HG02678 (cell line): Measurements from ENCODE around the gene NTNG2.

Experiments
- ATAC-seq: cut with Tn5 transposase; IDR thresholded peaks from one replicate; pipeline ENCODE4 v1.9.1; 2021; ENCODE audit warnings: mild to moderate bottlenecking, moderate library complexity; ENCODE audit not compliant: unreplicated experiment

NTNG2 gene

GRCh38 chr9:132169672-132170392, 8.0 kb downstream of the NTNG2 start:
- ATAC-seq, result no peak

DNA sequence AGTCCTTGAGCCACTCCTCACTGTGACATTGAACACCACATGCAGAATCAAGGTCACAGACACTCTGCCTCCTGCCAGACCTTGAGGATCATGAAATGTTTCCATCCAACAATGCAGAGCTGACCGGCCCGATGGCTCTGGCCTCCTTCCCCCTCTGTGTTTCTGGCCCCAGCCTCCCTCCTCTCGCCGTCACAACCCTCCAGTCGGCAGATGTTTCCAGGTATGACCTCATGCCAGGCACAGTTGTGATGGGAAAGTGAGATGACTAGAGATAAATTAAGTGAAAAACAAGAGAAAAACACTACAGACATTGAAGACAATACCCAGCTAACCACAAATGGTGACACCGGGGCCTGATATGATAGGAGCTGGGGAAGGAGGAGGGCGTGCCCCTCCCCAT, 9.8 kb downstream of the NTNG2 start:
- no peak for ATAC-seq

- ATAC-seq, result no peak
Measured at GRCh38 chr9:132172185-132172584, 10.3 kb downstream of the NTNG2 start.

DNA sequence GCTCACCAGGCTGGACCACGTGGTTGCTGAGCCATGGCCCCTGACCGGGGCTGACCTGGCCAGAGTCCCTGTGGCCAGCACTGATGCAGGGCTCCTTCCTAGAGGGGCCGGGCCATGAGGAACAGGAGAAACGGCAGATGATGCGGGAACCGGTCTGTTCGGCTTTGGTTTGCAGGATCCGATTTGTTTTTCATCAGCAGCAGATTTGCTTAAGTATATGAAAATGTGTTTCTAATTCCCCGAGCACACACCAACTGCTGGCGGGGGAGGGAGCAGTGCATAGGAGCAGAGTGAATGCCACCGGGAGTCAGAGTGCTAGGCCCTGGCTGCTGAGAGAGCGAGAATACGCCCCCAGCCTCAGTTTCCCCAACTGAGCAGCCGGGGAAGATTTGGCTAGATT, 13.6 kb downstream of the NTNG2 start:
- ATAC-seq, result no peak

DNA sequence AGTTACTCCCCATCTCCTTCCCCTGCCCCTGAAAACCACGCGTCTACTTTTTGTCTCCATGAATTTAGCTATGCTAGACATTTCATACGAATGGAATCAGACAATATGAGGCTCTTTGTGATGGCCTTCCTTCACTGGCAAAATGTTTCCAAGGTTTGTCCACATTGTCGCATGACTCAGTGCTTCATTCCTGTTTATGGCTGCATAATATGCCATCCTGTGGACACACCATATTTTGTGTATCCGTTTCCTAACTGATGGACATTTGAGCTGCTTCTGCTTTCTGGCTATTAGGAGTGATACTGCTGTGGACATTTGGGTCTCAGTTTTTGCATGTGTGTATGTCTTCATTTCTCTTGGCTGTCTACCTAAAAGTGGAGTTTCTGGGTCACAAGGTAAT, 14.5 kb downstream of the NTNG2 start:
- ATAC-seq, result no peak

- ATAC-seq, result no peak
Measured at GRCh38 chr9:132181796-132182313, 20.0 kb downstream of the NTNG2 start.

GRCh38 chr9:132182314-132183091, 20.6 kb downstream of the NTNG2 start:
- no peak for ATAC-seq

- ATAC-seq, result no peak
Measured at GRCh38 chr9:132183134-132183533, 21.3 kb downstream of the NTNG2 start.

GRCh38 chr9:132183715-132184114, 21.9 kb downstream of the NTNG2 start:
- no peak for ATAC-seq

DNA sequence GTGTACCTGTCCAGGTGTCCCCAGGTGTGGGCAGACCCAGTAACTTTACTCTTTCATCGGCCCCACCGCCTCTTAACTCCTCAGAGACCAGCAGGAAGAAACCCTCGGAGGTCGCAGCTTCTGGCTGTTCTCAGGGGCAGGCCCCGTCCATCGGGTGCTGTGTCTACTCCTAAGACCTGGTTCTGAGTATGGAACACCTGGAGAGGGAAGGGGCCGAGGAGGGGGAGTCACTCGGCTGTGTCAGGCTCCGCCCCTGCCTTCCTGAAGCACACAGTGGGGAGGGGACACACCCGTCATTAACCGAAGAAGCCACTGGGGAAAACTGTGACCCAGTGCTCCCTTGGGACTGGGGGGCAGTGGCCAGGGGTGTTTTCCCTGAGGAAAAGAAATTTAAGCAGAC, 22.3 kb downstream of the NTNG2 start:
- ATAC-seq, result no peak

DNA sequence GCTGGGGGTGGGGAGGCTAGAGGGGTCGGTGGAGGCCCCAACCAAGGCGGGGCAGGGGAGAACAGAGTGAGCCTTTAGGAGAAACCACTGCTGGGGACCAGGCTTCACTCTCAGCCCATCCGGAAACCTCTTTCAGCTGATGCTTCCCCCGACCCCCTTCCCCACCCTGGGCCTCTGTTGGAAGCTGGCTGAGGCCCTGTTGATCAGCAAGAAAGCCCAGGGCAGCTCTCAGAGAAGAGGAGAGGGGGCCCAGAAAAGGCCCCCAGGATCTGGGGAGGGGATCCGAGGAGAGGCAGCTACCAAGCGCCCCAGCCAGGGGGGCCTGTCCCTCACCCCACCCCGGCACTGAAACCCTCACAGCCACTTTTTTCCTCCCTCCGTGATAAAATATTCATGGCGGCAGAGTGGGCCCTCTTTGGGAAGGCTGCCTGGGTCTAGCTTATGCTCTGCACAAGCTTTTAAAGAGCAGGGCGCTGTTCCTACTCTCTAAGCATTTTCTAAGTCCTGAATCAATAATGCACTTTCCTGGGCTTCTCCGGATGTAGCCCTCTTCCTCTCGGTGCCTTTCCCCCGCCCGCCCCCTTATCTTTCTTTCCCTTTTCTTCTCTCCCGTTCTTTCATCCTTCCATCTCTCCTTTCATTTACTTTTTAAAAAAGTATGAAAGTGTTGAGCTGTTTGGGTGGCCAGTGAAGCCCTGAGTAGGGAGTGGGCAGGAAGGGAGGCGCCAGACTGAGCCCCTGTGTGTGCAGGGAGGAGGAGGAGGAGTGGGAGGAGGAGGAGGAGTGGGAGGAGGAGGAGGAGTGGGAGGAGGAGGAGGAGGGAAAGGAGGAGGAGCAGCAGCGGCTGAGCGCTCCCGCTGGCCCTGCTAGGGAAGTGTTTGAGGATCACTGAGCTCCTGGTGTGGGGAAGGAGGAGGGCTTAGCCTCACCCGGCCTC, 23.5 kb downstream of the NTNG2 start:
- no peak for ATAC-seq

DNA sequence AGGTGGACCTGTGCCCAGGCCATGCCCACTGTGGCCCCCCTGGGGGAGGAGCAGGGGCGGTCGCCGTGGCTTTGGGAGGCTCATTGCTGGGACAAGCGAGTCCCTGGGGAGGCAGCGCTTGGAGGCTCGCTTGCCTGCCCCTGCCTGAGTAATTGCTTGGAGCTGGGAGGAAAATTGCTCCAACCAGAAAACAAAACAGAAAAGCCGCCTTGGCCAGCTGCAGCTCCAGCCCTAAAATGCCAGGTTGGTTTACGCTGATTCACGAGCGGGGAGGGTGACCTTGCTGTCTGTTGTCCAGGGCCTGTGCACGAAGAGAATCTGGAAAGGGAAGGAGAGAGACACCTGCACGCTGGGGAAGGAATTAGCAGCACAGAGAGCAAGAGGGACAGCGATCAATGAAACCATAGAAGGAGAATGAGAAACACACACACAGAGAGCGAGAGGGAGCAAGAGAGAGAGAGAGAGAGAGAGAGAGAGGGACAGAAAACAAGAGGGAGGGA, 25.3 kb downstream of the NTNG2 start:
- no peak for ATAC-seq

DNA sequence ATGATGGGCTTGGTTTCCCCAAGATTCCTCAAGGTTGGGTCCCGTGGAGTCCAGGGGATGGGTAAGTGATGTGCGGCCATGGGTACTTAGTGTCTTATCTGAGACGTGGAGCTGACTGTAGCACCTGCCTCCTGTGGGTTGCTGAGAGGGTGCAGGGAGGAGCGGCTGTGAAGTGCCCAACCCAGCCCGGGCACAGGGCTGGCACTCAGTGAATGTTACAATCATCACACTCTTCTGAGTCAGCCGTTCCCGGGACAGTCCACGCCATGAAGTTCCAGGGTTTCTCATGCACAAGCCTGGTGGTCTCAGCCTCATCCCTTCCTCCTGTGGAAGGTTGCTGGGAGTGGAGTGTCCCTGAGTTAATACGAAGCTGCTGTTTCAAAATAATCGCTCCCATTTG, 29.1 kb downstream of the NTNG2 start:
- ATAC-seq, result no peak

GRCh38 chr9:132192728-132193127, 30.9 kb downstream of the NTNG2 start:
- ATAC-seq, result no peak

GRCh38 chr9:132193227-132194124, 31.6 kb downstream of the NTNG2 start:
- ATAC-seq, result no peak

DNA sequence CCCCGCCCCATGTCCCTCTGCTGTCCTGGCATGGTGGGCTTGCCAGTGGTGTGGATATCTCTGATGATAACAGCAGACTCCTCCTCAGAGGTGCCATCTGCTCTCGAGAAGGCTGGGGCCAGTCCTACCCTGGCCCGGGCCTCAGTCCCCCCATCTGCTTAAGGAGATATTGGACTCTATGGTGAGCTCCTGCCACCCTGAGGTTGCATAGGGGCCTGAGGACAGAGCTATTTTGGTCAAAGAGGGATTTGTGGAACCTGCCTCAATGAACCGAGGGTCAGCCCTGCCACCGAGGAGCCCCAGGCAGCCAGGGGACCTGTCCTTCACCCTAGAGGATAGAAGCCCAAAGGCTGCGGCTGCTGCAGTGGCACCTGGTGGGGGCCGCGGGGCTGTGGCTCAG, 32.6 kb downstream of the NTNG2 start:
- ATAC-seq, result no peak

- no peak for ATAC-seq
Measured at GRCh38 chr9:132197315-132197714, 35.5 kb downstream of the NTNG2 start.

GRCh38 chr9:132197856-132198550, 36.1 kb downstream of the NTNG2 start:
- no peak for ATAC-seq

DNA sequence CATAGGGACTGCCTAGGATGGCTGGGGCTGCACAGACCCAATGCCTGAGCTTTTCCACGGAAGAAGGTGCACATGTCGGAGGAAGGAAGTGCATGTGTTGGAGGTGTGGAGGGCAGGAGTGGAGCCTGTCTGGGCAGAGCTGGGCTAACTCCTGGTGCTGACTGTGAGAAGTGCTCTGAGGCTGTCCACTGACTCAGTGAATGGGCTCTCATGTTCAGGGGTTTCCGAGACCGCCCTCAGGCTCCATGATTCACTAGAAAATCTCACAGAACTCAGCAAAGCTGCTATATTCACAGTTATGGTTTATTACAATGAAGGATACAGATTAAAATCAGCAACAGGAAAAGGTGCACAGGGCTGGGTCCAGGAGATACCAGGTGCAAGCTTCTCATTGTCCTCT, 37.2 kb downstream of the NTNG2 start:
- no peak for ATAC-seq
